Raji (cell line): Measurements from ENCODE around the gene NPHS1.

Source experiments
- POLR2A ChIP-seq: IDR thresholded peaks from 2 replicates; pipeline ENCODE4 v1.6.1; 2011; ENCODE audit warnings: low read depth, low read length, control low read depth; ENCODE audit not compliant: insufficient read depth

Gene NPHS1

DNA sequence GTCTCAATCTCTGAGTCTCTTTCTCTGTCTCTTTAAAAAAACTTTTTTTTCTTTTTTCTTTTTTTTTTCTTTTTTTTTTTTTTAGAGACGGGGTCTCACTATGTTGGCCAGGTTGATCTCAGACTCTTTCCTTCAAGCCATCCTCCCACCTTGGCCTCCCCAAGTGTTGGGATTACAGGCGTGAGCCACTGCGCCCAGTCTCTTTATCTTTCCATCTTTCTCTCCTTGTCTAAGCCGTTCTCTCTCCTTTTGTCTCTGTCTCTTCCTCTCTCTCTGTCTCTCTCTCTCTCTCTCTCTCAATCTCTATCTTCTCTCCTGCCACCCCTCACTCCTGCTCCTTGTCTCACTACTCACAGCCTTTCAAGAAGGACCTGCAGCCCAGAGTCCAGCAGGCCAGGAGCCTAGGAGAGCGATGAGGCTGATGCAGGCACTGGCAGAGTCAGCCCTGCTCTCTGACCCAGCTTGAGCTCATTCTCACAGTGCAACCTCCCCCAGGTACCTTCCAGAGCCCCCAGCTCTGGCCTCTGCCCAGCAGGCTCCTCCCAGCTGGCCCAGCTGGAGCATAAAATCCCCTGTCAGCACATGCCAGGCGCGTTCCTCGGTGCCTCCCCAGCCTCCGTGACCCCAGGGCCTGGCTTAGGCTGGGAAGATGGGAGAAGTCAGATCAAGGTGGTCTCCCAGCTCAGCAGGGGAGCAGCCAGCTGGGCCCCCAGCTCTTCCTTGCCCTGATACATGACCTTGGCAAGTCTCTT, at the start of gene NPHS1:
NPHS1 (minus strand) TSS at position 476 of the 752 bp plus-strand sequence. CDS start 667 bp downstream, outside the sequence.
- TF ChIP-seq POLR2A: no peak

DNA sequence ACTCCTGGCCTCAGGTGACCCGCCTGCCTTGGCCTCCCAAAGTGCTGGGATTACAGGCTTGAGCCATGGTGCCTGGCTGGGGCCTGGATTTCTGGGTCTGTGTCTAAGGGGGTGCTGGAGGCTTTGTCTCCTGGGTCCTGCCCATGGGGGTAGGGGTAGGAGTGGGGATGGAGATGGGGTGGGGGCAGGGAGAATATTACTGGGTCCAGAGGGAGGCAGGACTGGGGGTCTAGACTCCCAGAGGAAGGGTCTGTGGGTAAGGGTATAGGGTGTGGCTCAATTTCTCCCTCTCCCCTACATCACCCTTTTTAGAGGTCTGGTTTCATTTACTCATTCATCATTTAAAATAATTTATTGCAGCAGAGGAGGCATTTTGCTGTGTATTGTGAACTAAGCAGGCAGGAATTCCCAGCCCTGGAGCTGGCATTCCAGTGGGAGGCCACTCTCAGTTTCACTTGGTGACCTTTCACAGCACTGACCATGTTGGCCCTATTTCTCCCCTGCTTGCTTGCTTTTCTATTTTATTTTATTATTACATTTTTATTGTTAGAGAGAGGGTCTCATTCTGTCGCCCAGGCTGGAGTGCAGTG, 48.8 kb upstream of the NPHS1 start:
- TF ChIP-seq POLR2A: no peak

- peak; percentile 41; the same call in 1 of the 2 replicates for TF ChIP-seq POLR2A
These were observed 47.4 kb upstream of the NPHS1 start for GRCh38 chr19:35899547-35900214.

GRCh38 chr19:35898499-35898809, 46.1 kb upstream of the NPHS1 start:
- no peak for TF ChIP-seq POLR2A

- no peak for TF ChIP-seq POLR2A
These were observed 45.6 kb upstream of the NPHS1 start for GRCh38 chr19:35897706-35898451.

DNA sequence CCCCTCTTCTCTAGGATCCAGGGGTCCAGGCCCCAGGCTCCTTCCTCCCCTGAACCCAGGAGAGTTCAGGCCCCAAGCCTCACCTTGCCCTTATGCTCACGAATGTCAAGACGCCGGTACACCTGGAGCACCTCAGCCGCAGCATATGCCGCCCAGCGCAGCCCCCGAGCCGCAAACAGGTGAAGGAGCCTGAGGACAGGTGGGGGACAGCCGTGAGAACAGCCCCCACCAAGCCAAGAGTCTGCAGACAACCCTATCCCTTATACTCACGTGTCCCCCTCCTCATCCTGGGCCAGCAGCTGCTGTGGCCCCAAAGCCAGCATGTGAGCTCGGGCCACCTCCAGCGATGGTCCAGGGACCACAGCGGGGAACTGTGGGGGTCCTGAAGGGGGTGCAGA, 44.3 kb upstream of the NPHS1 start:
- TF ChIP-seq POLR2A: no peak

- TF ChIP-seq POLR2A: no peak
These were observed 43.8 kb upstream of the NPHS1 start for GRCh38 chr19:35895911-35896642.

DNA sequence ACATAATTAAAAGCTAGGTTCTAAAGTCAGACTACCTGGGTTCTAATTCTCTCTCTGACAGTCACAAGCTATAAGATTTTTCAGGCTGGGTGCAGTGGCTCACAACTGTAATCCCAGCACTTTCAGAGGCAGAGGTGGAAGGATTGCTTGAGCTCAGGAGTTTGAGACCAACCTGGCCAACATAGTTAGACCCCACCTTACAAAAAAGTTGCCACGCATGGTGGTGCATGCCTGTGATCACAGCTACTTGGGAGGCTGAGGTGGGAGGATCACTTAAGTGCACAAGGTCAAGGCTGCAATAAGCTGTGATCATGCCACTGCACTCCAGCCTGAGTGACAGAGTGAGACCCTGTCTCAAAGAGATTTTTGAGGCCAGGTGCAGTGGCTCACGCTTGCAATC, 42.0 kb upstream of the NPHS1 start:
- TF ChIP-seq POLR2A: no peak

- no peak for TF ChIP-seq POLR2A
These were observed 37.9 kb upstream of the NPHS1 start for GRCh38 chr19:35890113-35890650.

- no peak for TF ChIP-seq POLR2A
These were observed 37.2 kb upstream of the NPHS1 start for GRCh38 chr19:35889370-35890112.

DNA sequence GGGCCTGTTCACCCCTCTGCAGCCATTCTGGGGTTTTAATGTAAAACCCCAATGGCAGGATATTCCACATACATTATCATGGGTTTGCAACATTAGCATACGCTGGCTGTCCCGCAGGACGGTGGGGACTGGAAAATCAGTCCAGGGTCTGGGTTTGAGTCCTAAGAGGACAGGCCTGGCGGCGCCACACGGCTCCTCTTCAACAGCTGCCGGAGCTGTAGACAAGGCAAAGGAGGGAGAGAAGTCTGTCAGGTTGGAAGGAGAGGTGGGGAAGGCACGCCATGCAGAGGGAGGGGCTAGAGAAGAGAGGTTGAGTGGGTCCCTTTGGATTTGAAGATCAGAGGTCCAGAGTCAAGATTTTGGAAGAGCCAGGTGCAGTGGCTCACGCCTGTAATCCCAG, 36.1 kb upstream of the NPHS1 start:
- TF ChIP-seq POLR2A: no peak

- no peak for TF ChIP-seq POLR2A
These were observed 34.9 kb upstream of the NPHS1 start for GRCh38 chr19:35887197-35887596.

- no peak for TF ChIP-seq POLR2A
These were observed 33.6 kb upstream of the NPHS1 start for GRCh38 chr19:35885904-35886303.

DNA sequence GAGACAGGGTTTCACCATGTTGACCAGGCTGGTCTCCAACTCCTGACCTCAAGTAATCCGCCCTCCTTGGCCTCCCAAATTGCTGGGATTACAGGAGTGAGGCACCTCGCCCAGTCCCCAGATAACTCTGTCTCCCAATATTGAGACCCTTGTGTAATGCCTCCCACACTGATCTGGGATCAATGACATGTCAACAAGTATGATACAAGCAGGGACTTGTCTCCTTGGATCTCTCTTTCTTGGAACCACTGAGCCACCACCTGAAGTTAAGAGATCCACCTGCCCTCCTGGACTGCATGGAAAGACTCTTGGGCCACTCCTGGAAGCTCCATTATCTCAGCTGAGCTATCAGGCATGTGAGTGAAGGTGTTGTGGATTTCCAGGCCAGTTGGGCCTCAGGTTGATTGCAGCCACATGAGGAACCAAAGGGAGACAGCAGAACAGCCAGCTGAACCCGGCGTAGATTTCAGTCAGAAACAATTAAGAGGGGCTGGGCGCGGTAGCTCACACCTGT, 33.0 kb upstream of the NPHS1 start:
- TF ChIP-seq POLR2A: 0 out of 2 replicates have a peak, but pooled peaks have one; percentile 15
